ENCODE results near the gene DVL1. TPM values are rescaled to one million over a fixed set of nuclear protein-coding genes. Genes with fewer than 3 reads are reported as not detected.

DVL1 gene
- total and polyA plus RNA-seq, 2 of the 13 experiments (the other 11 are each of a cell fraction or from before 2014, with no cell fraction given): 30.8 to 60.4 TPM

- TF ChIP-seq STAT6 (CRISPR knock-in tag; IDR thresholded peaks at IDR 0.05; ENCODE audit: borderline replicate concordance) (0 out of 2 replicates have a peak, but pooled peaks have one; percentile 46), RBM39 (IDR thresholded peaks at IDR 0.05; ENCODE audit: low read depth, low read length, poor library complexity, severe bottlenecking) (no peak), WIZ (CRISPR knock-in tag; IDR thresholded peaks at IDR 0.05) (no peak), NFE2 (CRISPR knock-in tag; IDR thresholded peaks at IDR 0.05) (no peak), ZNF468 (CRISPR knock-in tag; IDR thresholded peaks at IDR 0.05) (no peak), CREB3 (CRISPR knock-in tag; IDR thresholded peaks at IDR 0.05) (no peak), ZNF556 (CRISPR knock-in tag; IDR thresholded peaks at IDR 0.05; ENCODE audit: borderline replicate concordance) (no peak), HNRNPUL1 (IDR thresholded peaks at IDR 0.05; ENCODE audit: low read depth, low read length) (no peak), ATF6 (CRISPR knock-in tag; conservative IDR thresholded peaks at IDR 0.05) (no peak), ZBTB7A (CRISPR knock-in tag; IDR thresholded peaks at IDR 0.05) (0 out of 2 replicates have a peak, but pooled peaks have one; percentile 13), DBP (CRISPR knock-in tag; IDR thresholded peaks at IDR 0.05; ENCODE audit: not compliant biosample characterization) (no peak), ZNF564 (CRISPR knock-in tag; IDR thresholded peaks at IDR 0.05) (no peak), TBP (CRISPR knock-in tag; IDR thresholded peaks at IDR 0.05) (no peak), SYNCRIP (IDR thresholded peaks at IDR 0.05; ENCODE audit: insufficient read depth, low read depth, low read length) (no peak), ZNF33A (CRISPR knock-in tag; IDR thresholded peaks at IDR 0.05; ENCODE audit: borderline replicate concordance) (no peak), MEIS2 (CRISPR knock-in tag; IDR thresholded peaks at IDR 0.05) (no peak), EZH2 (conservative IDR thresholded peaks at IDR 0.05; ENCODE audit: low read depth, low read length) (no peak), IRF2 (CRISPR knock-in tag; IDR thresholded peaks at IDR 0.05) (no peak), MXI1 (IDR thresholded peaks at IDR 0.05; ENCODE audit: borderline replicate concordance, low read depth, low read length) (no peak), ZMAT3 (CRISPR knock-in tag; conservative IDR thresholded peaks at IDR 0.05) (no peak), USF2 (IDR thresholded peaks at IDR 0.05; ENCODE audit: low read depth, low read length) (no peak), USF2 (CRISPR knock-in tag; IDR thresholded peaks at IDR 0.05; ENCODE audit: borderline replicate concordance) (no peak)
Measured at GRCh38 chr1:1347026-1347595, 2.1 kb downstream of the DVL1 start (continued).

Measured in HepG2 (cell line).